ENCODE results near the gene THTPA. TPM values are rescaled to one million over a fixed set of nuclear protein-coding genes. Genes with fewer than 3 reads are reported as not detected.
A peak's percentile ranks its signal among the peaks of the same experiment; 100 is the strongest.

THTPA gene
- total RNA-seq, 4 donors from 2014 or later, result 23.3 to 48.5 (median 37.6) TPM

GRCh38 chr14:23561873-23562821 is 6.1 kb downstream of the THTPA start:
- Histone ChIP-seq H3K9me3 (no peaks in the 10 kb centered on the region), H3K27me3 (no peaks in the 10 kb centered on the region), H3K4me1 (peaks cover 2 to 11% (median 7%) of the 10 kb centered on the region in 4 donors), H3K27ac (no peak overlapping the region), H3K4me3 (no peak overlapping the region), H3K36me3 (peaks cover 0 to 70% (median 0%) of the 10 kb centered on the region in 3 donors)
- DNase-seq, result no peak
- TF ChIP-seq POLR2A (IDR thresholded peaks at IDR 0.05) (no peak), CTCF (IDR thresholded peaks at IDR 0.05) (no peak)

GRCh38 chr14:23562822-23563472 is 6.9 kb downstream of the THTPA start:
- TF ChIP-seq POLR2A (IDR thresholded peaks at IDR 0.05), result no peak
- peak; percentile 82 to 96 (median 85) for TF ChIP-seq CTCF (IDR thresholded peaks at IDR 0.05)
- Histone ChIP-seq H3K36me3 (peaks cover 0 to 70% (median 0%) of the 10 kb centered on the region in 3 donors), H3K27me3 (no peaks in the 10 kb centered on the region), H3K4me3 (no peak overlapping the region), H3K27ac (no peak overlapping the region), H3K9me3 (no peaks in the 10 kb centered on the region), H3K4me1 (peaks cover 0 to 9% (median 4%) of the 10 kb centered on the region in 4 donors)
- peak in 2 of 3 donors; percentile 47 to 74 for DNase-seq

- peaks cover 0 to 11% (median 6%) of the 10 kb centered on the region in 4 donors for H3K4me1 ChIP-seq
- DNase-seq, result no peak
- H3K27me3 ChIP-seq, result no peaks in the 10 kb centered on the region
- H3K9me3 ChIP-seq, result no peaks in the 10 kb centered on the region
- no peak overlapping the region for H3K27ac ChIP-seq
- no peak for TF ChIP-seq CTCF (IDR thresholded peaks at IDR 0.05)
- no peak for TF ChIP-seq POLR2A (IDR thresholded peaks at IDR 0.05)
- peaks cover 0 to 67% (median 0%) of the 10 kb centered on the region in 3 donors for H3K36me3 ChIP-seq
- no peak overlapping the region for H3K4me3 ChIP-seq
Measured at GRCh38 chr14:23563473-23564180, 7.6 kb downstream of the THTPA start.

- no peaks in the 10 kb centered on the region for H3K9me3 ChIP-seq
- DNase-seq, result no peak
- H3K27ac ChIP-seq, result no peak overlapping the region
- H3K36me3 ChIP-seq, result peaks cover 0 to 60% (median 0%) of the 10 kb centered on the region in 3 donors
- H3K4me3 ChIP-seq, result no peak overlapping the region
- H3K27me3 ChIP-seq, result no peaks in the 10 kb centered on the region
- peaks cover 0 to 11% (median 6%) of the 10 kb centered on the region in 4 donors for H3K4me1 ChIP-seq
- TF ChIP-seq CTCF (IDR thresholded peaks at IDR 0.05) (no peak), POLR2A (IDR thresholded peaks at IDR 0.05) (no peak)
Measured at GRCh38 chr14:23564181-23564812, 8.2 kb downstream of the THTPA start.

GRCh38 chr14:23564876-23565275 is 8.8 kb downstream of the THTPA start:
- H3K27me3 ChIP-seq, result no peaks in the 10 kb centered on the region
- H3K36me3 ChIP-seq, result peaks cover 0 to 54% (median 0%) of the 10 kb centered on the region in 3 donors
- no peak for TF ChIP-seq CTCF (IDR thresholded peaks at IDR 0.05)
- no peak for TF ChIP-seq POLR2A (IDR thresholded peaks at IDR 0.05)
- H3K27ac ChIP-seq, result no peak overlapping the region
- H3K4me1 ChIP-seq, result peaks cover 0 to 11% (median 6%) of the 10 kb centered on the region in 4 donors
- no peak for DNase-seq
- H3K4me3 ChIP-seq, result no peak overlapping the region
- H3K9me3 ChIP-seq, result no peaks in the 10 kb centered on the region
